SK-N-SH (cell line): ENCODE results near the gene JAZF1. TPM values are rescaled to one million over a fixed set of nuclear protein-coding genes. Genes with fewer than 3 reads are reported as not detected.

Source experiments
- CTCF ChIA-PET: fragments of 300-600, 350-600 bp; formaldehyde crosslinking; extraction: SDS; loops from one replicate; lab custom pipeline; 2021; lab: Yijun Ruan, JAX
- POLR2A ChIA-PET: fragments of 350-600 bp; sonication (Branson Sonifier 250); formaldehyde crosslinking; extraction: SDS; loops from one replicate; lab custom pipeline; 2020; ENCODE audit warnings: antibody characterized with exemption, inconsistent platforms; lab: Yijun Ruan, JAX
- DNase-seq: peaks from one replicate; pipeline ENCODE4 v3.0.0; 2012
- H2AFZ ChIP-seq: fragments of 200-600 bp; sonication (generic); 2 replicates; pipeline ENCODE4 v1.8.1; 2016; ENCODE audit warnings: antibody characterized with exemption, mild to moderate bottlenecking, low read depth
- H3F3A ChIP-seq: fragments of 200-600 bp; sonication (generic); replicated peaks from 2 replicates; pipeline ENCODE3; 2016; ENCODE audit warnings: antibody characterized with exemption, mild to moderate bottlenecking; ENCODE audit not compliant: insufficient read depth
- H3K27ac ChIP-seq, 2 experiments: fragments of 200-500 bp in 1 of 2; fragments of 200-600 bp in 1 of 2; sonication (Bioruptor generic) in 1 of 2; sonication (generic), shearing (Covaris generic) in 1 of 2; 2 replicates each; pipeline versions ENCODE4 v1.5.1 to v1.6.1; 2014 to 2016; ENCODE audit warnings: low read depth in 2 of 2, inconsistent platforms in 1 of 2, low read length in 1 of 2, mild to moderate bottlenecking in 1 of 2, mixed read lengths in 1 of 2
- H3K27me3 ChIP-seq: fragments of 200-600 bp; sonication (generic), shearing (Covaris generic); 2 replicates; pipeline ENCODE4 v1.6.1; 2016; ENCODE audit warnings: mixed run types; ENCODE audit not compliant: insufficient read depth
- H3K36me3 ChIP-seq, 2 experiments: fragments of 200-500 bp in 1 of 2; fragments of 200-600 bp in 1 of 2; sonication (Bioruptor generic) in 1 of 2; sonication (generic) in 1 of 2; replicated peaks in 1 of 2; 2 replicates each; pipeline versions ENCODE3 to v1.5.1; 2014 to 2016; ENCODE audit warnings: low read length in 1 of 2, mild to moderate bottlenecking in 1 of 2; ENCODE audit not compliant: insufficient read depth in 2 of 2, control insufficient read depth in 1 of 2
- H3K4me1 ChIP-seq, 2 experiments: fragments of 200-500 bp in 1 of 2; fragments of 200-600 bp in 1 of 2; sonication (Bioruptor generic) in 1 of 2; sonication (generic), shearing (Covaris generic) in 1 of 2; 2 replicates each; pipeline versions ENCODE4 v1.5.1 to v1.6.1; 2014 to 2016; ENCODE audit warnings: low read depth in 1 of 2, low read length in 1 of 2, mixed run types in 1 of 2; ENCODE audit not compliant: insufficient read depth in 2 of 2, control insufficient read depth in 1 of 2
- H3K4me2 ChIP-seq: fragments of 200-600 bp; sonication (generic), shearing (Covaris generic); 2 replicates; pipeline ENCODE4 v1.6.1; 2017; ENCODE audit warnings: mixed run types
- H3K4me3 ChIP-seq, 2 experiments: fragments of 200-500 bp in 1 of 2; fragments of 200-600 bp in 1 of 2; sonication (Bioruptor generic) in 1 of 2; sonication (generic), shearing (Covaris generic) in 1 of 2; 2 replicates each; pipeline versions ENCODE4 v1.5.1 to v1.8.1; 2014 to 2016; ENCODE audit warnings: low read depth in 2 of 2, inconsistent platforms in 1 of 2, low read length in 1 of 2, mild to moderate bottlenecking in 1 of 2, mixed read lengths in 1 of 2, moderate library complexity in 1 of 2
- H3K79me2 ChIP-seq: fragments of 200-600 bp; sonication (generic); 2 replicates; pipeline ENCODE4 v1.8.1; 2017; ENCODE audit warnings: mild to moderate bottlenecking; ENCODE audit not compliant: insufficient read depth
- H3K9ac ChIP-seq: fragments of 200-600 bp; sonication (generic); 2 replicates; pipeline ENCODE4 v1.6.1; 2017; ENCODE audit warnings: mixed run types
- H3K9me2 ChIP-seq: fragments of 200-600 bp; sonication (generic); 2 replicates; pipeline ENCODE4 v1.6.1; 2017; ENCODE audit warnings: mixed run types
- H3K9me3 ChIP-seq: fragments of 200-600 bp; sonication (generic); 2 replicates; pipeline ENCODE4 v1.6.1; 2017; ENCODE audit warnings: mixed run types, mild to moderate bottlenecking, moderate library complexity
- H4K20me1 ChIP-seq: fragments of 200-600 bp; sonication (generic); 2 replicates; pipeline ENCODE4 v1.6.1; 2017; ENCODE audit warnings: mild to moderate bottlenecking, mixed run types; ENCODE audit not compliant: insufficient read depth
- CTCF ChIP-seq: fragments of 200-600 bp; sonication (generic); IDR thresholded peaks from 2 replicates; pipeline ENCODE4 v1.6.1; 2017; ENCODE audit warnings: antibody characterized with exemption, mild to moderate bottlenecking, moderate library complexity
- EP300 ChIP-seq, 2 experiments: IDR thresholded peaks; 2 replicates each; pipeline versions ENCODE4 v1.4.0 to v1.6.1; 2012; ENCODE audit warnings: borderline replicate concordance in 1 of 2, low read depth in 1 of 2, low read length in 1 of 2
- FOXJ3 ChIP-seq: sonication (generic); formaldehyde crosslinking; IDR thresholded peaks from 2 replicates; pipeline ENCODE4 v1.5.1; 2020; ENCODE audit warnings: mild to moderate bottlenecking, missing genetic modification reagents
- FOXM1 ChIP-seq: IDR thresholded peaks from 2 replicates; pipeline ENCODE4 v1.4.0; 2012; ENCODE audit warnings: low read depth, mild to moderate bottlenecking
- JUND ChIP-seq: IDR thresholded peaks from 2 replicates; pipeline ENCODE4 v1.4.0; 2012
- MXI1 ChIP-seq: IDR thresholded peaks from 2 replicates; pipeline ENCODE4 v1.6.1; 2012; ENCODE audit warnings: mild to moderate bottlenecking, low read depth, low read length, improper control_type of control experiment
- NFIC ChIP-seq: IDR thresholded peaks from 2 replicates; pipeline ENCODE4 v1.4.0; 2012; ENCODE audit warnings: borderline replicate concordance
- RCOR1 ChIP-seq: fragments of 150-350 bp; IDR thresholded peaks from 2 replicates; pipeline ENCODE4 v1.6.1; 2017; ENCODE audit warnings: antibody characterized with exemption, low read length
- REST ChIP-seq: IDR thresholded peaks from 2 replicates; pipeline ENCODE4 v1.6.1; 2012; ENCODE audit warnings: mild to moderate bottlenecking, low read depth, low read length, moderate library complexity
- RFX5 ChIP-seq: IDR thresholded peaks from 2 replicates; pipeline ENCODE4 v1.6.1; 2012; ENCODE audit warnings: mild to moderate bottlenecking, improper control_type of control experiment, low read length
- RXRA ChIP-seq: IDR thresholded peaks from 2 replicates; pipeline ENCODE4 v1.4.0; 2012; ENCODE audit warnings: low read depth, mild to moderate bottlenecking, borderline replicate concordance
- TCF12 ChIP-seq: IDR thresholded peaks from 2 replicates; pipeline ENCODE4 v1.4.0; 2012
- USF2 ChIP-seq: fragments of 150-350 bp; IDR thresholded peaks from 2 replicates; pipeline ENCODE4 v1.6.1; 2017; ENCODE audit warnings: antibody characterized with exemption, low read length, low read depth, borderline replicate concordance
- YY1 ChIP-seq: IDR thresholded peaks from 2 replicates; pipeline ENCODE4 v1.4.0; 2012; ENCODE audit warnings: low read depth, mild to moderate bottlenecking
- WGBS: methylation state at CpG from one replicate; pipeline ENCODE4 v1.1.6; 2017; ENCODE audit warnings: low lambda C conversion rate; 5-methylcytosine and 5-hydroxymethylcytosine counted together
- polyA plus RNA-seq, 3 experiments: library from polyadenylated mRNA; depleted of rRNA; stranded (reverse); fragments of >200 nt; gene quantifications; 2 replicates each; pipeline ENCODE4 v1.2.3, GENCODE V29; 2012
- TF ChIP-seq, protein P1 (sequence below): IDR thresholded peaks from 2 replicates; pipeline ENCODE4 v1.4.0; 2012; ENCODE audit warnings: low read depth
- TF ChIP-seq, protein P2 (sequence below): IDR thresholded peaks from 2 replicates; pipeline ENCODE4; 2012
- TF ChIP-seq, protein P3 (sequence below): IDR thresholded peaks from 2 replicates; pipeline ENCODE4 v1.4.0; 2012; ENCODE audit warnings: low read depth, borderline replicate concordance

Gene JAZF1
- polyA plus RNA-seq, 1 of the 3 experiments (the other 2 are of a cell fraction): 1.7 TPM

DNA sequence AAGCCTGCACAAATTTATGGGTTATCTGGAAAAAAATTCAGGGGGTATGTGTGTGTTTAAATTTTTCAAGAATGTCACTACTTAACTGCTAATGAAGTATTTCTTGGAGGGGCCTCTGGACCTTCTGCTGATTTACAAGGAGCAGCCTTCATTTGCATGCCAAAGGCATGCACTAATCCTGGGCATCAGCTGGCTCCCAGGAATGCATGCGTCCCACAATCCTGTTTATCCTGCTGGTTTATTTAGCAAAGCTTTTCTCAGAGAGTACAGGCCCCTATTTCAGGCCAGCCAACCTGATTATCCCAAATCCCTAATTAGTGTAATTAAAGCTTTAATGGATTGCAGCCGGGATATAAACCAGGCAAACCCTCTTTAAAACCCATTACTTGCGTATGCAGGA is 270.3 kb downstream of the JAZF1 start:
- no peak overlapping the region for H3K27ac ChIP-seq
- H3K9ac ChIP-seq: no peak overlapping the region
- H3K4me3 ChIP-seq: no peak overlapping the region
- CTCF ChIA-PET: interaction anchor here (1.2 to 4.6 kb wide), 4 partner anchors 11 to 715 kb away, joined by 3 to 26 read pairs (median 8); no protein-coding TSS in a partner anchor
- H3K4me2 ChIP-seq: no peak overlapping the region
- H3K79me2 ChIP-seq: no peaks in the 10 kb centered on the region
- H3K36me3 ChIP-seq: no peaks in the 10 kb centered on the region
- H3K4me1 ChIP-seq: no peaks in the 10 kb centered on the region
- POLR2A ChIA-PET: no interaction called here
- no peak overlapping the region for H2AFZ ChIP-seq
- H3F3A ChIP-seq: no peaks in the 10 kb centered on the region
- WGBS: 85% methylated on average over 3 of the region's 3 CpGs
- H3K27me3 ChIP-seq: no peaks in the 10 kb centered on the region
- H3K9me2 ChIP-seq: no peaks in the 10 kb centered on the region
- DNase-seq: no peak
- H3K9me3 ChIP-seq: no peaks in the 10 kb centered on the region
- no peaks in the 10 kb centered on the region for H4K20me1 ChIP-seq
- TF ChIP-seq REST (no peak), JUND (no peak), RXRA (no peak), USF2 (no peak), FOXM1 (no peak), RFX5 (no peak), TCF12 (no peak)
- TF ChIP-seq, protein P1, sequence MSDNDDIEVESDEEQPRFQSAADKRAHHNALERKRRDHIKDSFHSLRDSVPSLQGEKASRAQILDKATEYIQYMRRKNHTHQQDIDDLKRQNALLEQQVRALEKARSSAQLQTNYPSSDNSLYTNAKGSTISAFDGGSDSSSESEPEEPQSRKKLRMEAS: no peak
- TF ChIP-seq, protein P2, sequence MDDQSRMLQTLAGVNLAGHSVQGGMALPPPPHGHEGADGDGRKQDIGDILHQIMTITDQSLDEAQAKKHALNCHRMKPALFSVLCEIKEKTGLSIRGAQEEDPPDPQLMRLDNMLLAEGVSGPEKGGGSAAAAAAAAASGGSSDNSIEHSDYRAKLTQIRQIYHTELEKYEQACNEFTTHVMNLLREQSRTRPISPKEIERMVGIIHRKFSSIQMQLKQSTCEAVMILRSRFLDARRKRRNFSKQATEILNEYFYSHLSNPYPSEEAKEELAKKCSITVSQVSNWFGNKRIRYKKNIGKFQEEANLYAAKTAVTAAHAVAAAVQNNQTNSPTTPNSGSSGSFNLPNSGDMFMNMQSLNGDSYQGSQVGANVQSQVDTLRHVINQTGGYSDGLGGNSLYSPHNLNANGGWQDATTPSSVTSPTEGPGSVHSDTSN: no peak

- Histone ChIP-seq H3K79me2 (no peaks in the 10 kb centered on the region), H3K4me1 (no peaks in the 10 kb centered on the region), H3K36me3 (no peaks in the 10 kb centered on the region), H3K4me3 (no peak overlapping the region), H4K20me1 (no peaks in the 10 kb centered on the region), H3K4me2 (no peak overlapping the region), H3F3A (no peaks in the 10 kb centered on the region), H3K27ac (no peak overlapping the region), H3K27me3 (no peaks in the 10 kb centered on the region), H3K9me3 (no peaks in the 10 kb centered on the region), H3K9me2 (no peaks in the 10 kb centered on the region), H3K9ac (no peak overlapping the region), H2AFZ (no peak overlapping the region)
- no peak for DNase-seq
- POLR2A ChIA-PET: no interaction called here
- CTCF ChIA-PET: interaction anchor here (4.6 kb wide), 1 partner anchor 12 kb away, joined by 26 read pairs; no protein-coding TSS in a partner anchor
- WGBS: 86% methylated on average over 4 of the region's 4 CpGs
- TF ChIP-seq, protein P3, sequence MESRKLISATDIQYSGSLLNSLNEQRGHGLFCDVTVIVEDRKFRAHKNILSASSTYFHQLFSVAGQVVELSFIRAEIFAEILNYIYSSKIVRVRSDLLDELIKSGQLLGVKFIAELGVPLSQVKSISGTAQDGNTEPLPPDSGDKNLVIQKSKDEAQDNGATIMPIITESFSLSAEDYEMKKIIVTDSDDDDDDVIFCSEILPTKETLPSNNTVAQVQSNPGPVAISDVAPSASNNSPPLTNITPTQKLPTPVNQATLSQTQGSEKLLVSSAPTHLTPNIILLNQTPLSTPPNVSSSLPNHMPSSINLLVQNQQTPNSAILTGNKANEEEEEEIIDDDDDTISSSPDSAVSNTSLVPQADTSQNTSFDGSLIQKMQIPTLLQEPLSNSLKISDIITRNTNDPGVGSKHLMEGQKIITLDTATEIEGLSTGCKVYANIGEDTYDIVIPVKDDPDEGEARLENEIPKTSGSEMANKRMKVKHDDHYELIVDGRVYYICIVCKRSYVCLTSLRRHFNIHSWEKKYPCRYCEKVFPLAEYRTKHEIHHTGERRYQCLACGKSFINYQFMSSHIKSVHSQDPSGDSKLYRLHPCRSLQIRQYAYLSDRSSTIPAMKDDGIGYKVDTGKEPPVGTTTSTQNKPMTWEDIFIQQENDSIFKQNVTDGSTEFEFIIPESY: no peak
- TF ChIP-seq MXI1 (no peak), FOXJ3 (CRISPR knock-in tag) (no peak), RCOR1 (no peak), CTCF (no peak), NFIC (no peak), EP300 (IDR thresholded peaks at IDR 0.05; ENCODE audit: borderline replicate concordance in 1 of 2, low read depth in 1 of 2, low read length in 1 of 2) (no peak), YY1 (no peak)
- TF ChIP-seq, protein P1: no peak
These were observed 271.9 kb downstream of the JAZF1 start for GRCh38 chr7:27908534-27909165.
